ENCODE measurements around the gene GIMAP5.

The GIMAP5 gene

GRCh38 chr7:150734254-150734653, 3.0 kb upstream of the GIMAP5 start:
- in situ Hi-C loops (cut with MboI; ENCODE audit: low sequenced_read_pairs): no loop called here

- in situ Hi-C loops (cut with MboI; ENCODE audit: low sequenced_read_pairs): no loop called here
Measured at GRCh38 chr7:150735596-150736358, 1.4 kb upstream of the GIMAP5 start.

GRCh38 chr7:150736864-150737263, 354 bp upstream of the GIMAP5 start:
- in situ Hi-C loops (cut with MboI; ENCODE audit: low sequenced_read_pairs): no loop called here

GRCh38 chr7:150738092-150738491, 874 bp downstream of the GIMAP5 start:
- in situ Hi-C loops (cut with MboI; ENCODE audit: low sequenced_read_pairs): no loop called here

GRCh38 chr7:150738591-150739001, 1.4 kb downstream of the GIMAP5 start:
- in situ Hi-C loops (cut with MboI; ENCODE audit: low sequenced_read_pairs): no loop called here

GRCh38 chr7:150739033-150739432, 1.8 kb downstream of the GIMAP5 start:
- in situ Hi-C loops (cut with MboI; ENCODE audit: low sequenced_read_pairs): no loop called here

- in situ Hi-C loops (cut with MboI; ENCODE audit: low sequenced_read_pairs): no loop called here
Measured at GRCh38 chr7:150740053-150740452, 2.8 kb downstream of the GIMAP5 start.

- in situ Hi-C loops (cut with MboI; ENCODE audit: low sequenced_read_pairs): no loop called here
Measured at GRCh38 chr7:150742286-150742968, 5.2 kb downstream of the GIMAP5 start.

- in situ Hi-C loops (cut with MboI; ENCODE audit: low sequenced_read_pairs): no loop called here
Measured at GRCh38 chr7:150744041-150744656, 6.9 kb downstream of the GIMAP5 start.

- in situ Hi-C loops (cut with MboI; ENCODE audit: low sequenced_read_pairs): no loop called here
Measured at GRCh38 chr7:150745086-150745485, 7.9 kb downstream of the GIMAP5 start.

GRCh38 chr7:150745876-150746275, 8.7 kb downstream of the GIMAP5 start:
- in situ Hi-C loops (cut with MboI; ENCODE audit: low sequenced_read_pairs): no loop called here

- in situ Hi-C loops (cut with MboI; ENCODE audit: low sequenced_read_pairs): no loop called here
Measured at GRCh38 chr7:150746921-150747320, 9.7 kb downstream of the GIMAP5 start.

- in situ Hi-C loops (cut with MboI; ENCODE audit: low sequenced_read_pairs): no loop called here
Measured at GRCh38 chr7:150748376-150748775, 11.2 kb downstream of the GIMAP5 start.

GRCh38 chr7:150751702-150752101, 14.5 kb downstream of the GIMAP5 start:
- in situ Hi-C loops (cut with MboI; ENCODE audit: low sequenced_read_pairs): loop anchor here (25.0 kb wide), 1 partner anchor 314 kb away; no protein-coding TSS in a partner anchor

GRCh38 chr7:150753239-150753638, 16.0 kb downstream of the GIMAP5 start:
- in situ Hi-C loops (cut with MboI; ENCODE audit: low sequenced_read_pairs): loop anchor here (25.0 kb wide), 1 partner anchor 316 kb away; no protein-coding TSS in a partner anchor

GRCh38 chr7:150753826-150754603, 16.8 kb downstream of the GIMAP5 start:
- in situ Hi-C loops (cut with MboI; ENCODE audit: low sequenced_read_pairs): loop anchor here (25.0 kb wide), 1 partner anchor 317 kb away; no protein-coding TSS in a partner anchor

GRCh38 chr7:150754951-150755350, 17.7 kb downstream of the GIMAP5 start:
- in situ Hi-C loops (cut with MboI; ENCODE audit: low sequenced_read_pairs): loop anchor here (25.0 kb wide), 1 partner anchor 318 kb away; no protein-coding TSS in a partner anchor

GRCh38 chr7:150755473-150756099, 18.4 kb downstream of the GIMAP5 start:
- in situ Hi-C loops (cut with MboI; ENCODE audit: low sequenced_read_pairs): loop anchor here (25.0 kb wide), 1 partner anchor 318 kb away; no protein-coding TSS in a partner anchor

- in situ Hi-C loops (cut with MboI; ENCODE audit: low sequenced_read_pairs): loop anchor here (25.0 kb wide), 1 partner anchor 319 kb away; no protein-coding TSS in a partner anchor
Measured at GRCh38 chr7:150756166-150756565, 18.9 kb downstream of the GIMAP5 start.

GRCh38 chr7:150756858-150757257, 19.6 kb downstream of the GIMAP5 start:
- in situ Hi-C loops (cut with MboI; ENCODE audit: low sequenced_read_pairs): loop anchor here (25.0 kb wide), 1 partner anchor 320 kb away; no protein-coding TSS in a partner anchor

Data from HL-60/S4 treated with phorbol 12-myristate 13-acetate at 8.2 ng/mL for 4 days and 3 days (cell line).